ENCODE results near the gene OR4F17. TPM values are rescaled to one million over a fixed set of nuclear protein-coding genes. Genes with fewer than 3 reads are reported as not detected.
"Not testable (repeated sequence)": the region's sequence is repeated elsewhere in the genome, so short reads cannot be mapped to it uniquely, and the experiment has no call there.

Gene OR4F17, protein sequence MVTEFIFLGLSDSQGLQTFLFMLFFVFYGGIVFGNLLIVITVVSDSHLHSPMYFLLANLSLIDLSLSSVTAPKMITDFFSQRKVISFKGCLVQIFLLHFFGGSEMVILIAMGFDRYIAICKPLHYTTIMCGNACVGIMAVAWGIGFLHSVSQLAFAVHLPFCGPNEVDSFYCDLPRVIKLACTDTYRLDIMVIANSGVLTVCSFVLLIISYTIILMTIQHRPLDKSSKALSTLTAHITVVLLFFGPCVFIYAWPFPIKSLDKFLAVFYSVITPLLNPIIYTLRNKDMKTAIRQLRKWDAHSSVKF
- total RNA-seq (2014; rRNA removed; shearing (Covaris generic); ENCODE audit: low replicate concordance): not detected in 2 replicates

DNA sequence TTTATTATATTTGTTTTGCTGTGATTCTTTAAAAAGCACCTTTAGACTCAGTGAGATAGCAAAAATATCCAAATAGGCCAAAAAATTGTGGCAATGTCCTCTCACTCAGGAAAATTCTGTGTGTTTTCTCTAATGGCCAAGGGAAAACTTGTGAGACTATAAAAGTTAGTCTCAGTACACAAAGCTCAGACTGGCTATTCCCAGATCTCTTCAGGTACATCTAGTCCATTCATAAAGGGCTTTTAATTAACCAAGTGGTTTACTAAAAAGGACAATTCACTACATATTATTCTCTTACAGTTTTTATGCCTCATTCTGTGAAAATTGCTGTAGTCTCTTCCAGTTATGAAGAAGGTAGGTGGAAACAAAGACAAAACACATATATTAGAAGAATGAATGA is at the start of gene OR4F17:
Gene OR4F17, plus strand, starts transcription at position 301 of the 400 bp plus-strand sequence. CDS start 3,575 bp downstream, outside the sequence.
- DNase-seq (ENCODE audit: low read depth); in situ Hi-C loops (cut with HindIII; ENCODE audit: low pct_unique_long_range_greater_than_20kb, low sequenced_read_pairs): not testable (repeated sequence)

DNA sequence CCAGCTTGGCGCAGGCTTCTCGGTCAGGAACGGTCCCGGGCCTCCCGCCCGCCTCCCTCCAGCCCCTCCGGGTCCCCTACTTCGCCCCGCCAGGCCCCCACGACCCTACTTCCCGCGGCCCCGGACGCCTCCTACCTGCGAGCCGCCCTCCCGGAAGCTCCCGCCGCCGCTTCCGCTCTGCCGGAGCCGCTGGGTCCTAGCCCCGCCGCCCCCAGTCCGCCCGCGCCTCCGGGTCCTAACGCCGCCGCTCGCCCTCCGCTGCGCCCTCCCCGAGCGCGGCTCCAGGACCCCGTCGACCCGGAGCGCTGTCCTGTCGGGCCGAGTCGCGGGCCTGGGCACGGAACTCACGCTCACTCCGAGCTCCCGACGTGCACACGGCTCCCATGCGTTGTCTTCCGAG is 36.1 kb upstream of the OR4F17 start:
- in situ Hi-C loops (cut with HindIII; ENCODE audit: low pct_unique_long_range_greater_than_20kb, low sequenced_read_pairs): not testable (repeated sequence)

DNA sequence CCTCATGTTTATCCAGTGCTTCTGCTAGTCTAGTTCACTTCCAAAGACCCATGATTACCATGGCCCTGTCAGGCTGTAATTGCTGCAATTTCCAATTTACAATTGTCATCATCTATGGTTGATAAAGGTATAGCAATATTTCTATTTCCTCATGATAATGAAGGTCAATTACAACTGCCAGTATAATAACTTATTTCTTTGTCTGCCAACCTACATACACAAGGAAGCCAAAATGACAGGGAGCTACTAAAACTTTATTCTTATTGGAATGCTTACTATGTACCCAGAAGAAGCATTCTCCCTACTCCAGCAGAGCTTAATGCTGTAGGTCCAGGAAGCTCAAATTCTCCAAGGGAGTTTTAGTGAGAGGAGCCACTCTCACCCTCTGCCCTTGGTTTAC is 24.0 kb upstream of the OR4F17 start:
- DNase-seq (ENCODE audit: low read depth); in situ Hi-C loops (cut with HindIII; ENCODE audit: low pct_unique_long_range_greater_than_20kb, low sequenced_read_pairs): not testable (repeated sequence)

More for the DNA sequence above, 36.1 kb upstream of the OR4F17 start:
- not testable (repeated sequence) for DNase-seq (ENCODE audit: low read depth)

DNA sequence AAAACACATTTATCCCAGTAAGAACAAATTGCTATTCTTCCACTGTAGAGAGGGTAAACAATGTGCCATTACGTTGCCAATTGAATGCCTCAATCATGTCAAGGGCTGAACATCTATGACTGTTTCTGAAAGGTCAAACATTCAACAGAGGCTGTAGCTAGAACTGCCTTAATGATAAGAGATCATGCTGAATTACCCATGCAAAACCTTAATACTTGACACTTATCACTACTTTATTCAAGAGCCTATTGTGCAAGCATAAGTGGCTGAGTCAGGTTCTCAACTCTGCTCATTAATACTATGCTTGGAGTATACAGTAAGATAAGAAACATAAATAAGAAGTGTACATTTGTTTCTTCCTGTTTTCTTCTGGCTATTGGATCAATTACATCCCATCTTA is 23.3 kb upstream of the OR4F17 start:
- DNase-seq (ENCODE audit: low read depth); in situ Hi-C loops (cut with HindIII; ENCODE audit: low pct_unique_long_range_greater_than_20kb, low sequenced_read_pairs): not testable (repeated sequence)

DNA sequence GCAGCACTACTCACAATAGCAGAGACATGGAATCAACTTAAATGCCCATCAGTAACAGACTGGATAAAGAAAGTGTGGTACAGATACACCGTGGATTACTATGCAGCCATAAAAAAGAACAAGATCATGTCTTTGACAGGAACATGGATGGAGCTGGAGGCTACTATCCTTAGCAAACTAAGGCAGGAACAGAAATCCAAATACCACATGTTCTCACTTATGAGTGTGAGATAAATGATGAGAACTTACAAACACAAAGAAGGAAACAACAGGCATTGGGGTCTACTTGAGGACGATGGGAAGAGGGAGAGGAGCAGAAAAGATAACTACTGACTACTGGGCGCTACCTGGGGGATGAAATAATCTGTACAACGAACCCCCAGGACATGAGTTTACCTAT is 16.2 kb upstream of the OR4F17 start:
- in situ Hi-C loops (cut with HindIII; ENCODE audit: low pct_unique_long_range_greater_than_20kb, low sequenced_read_pairs); DNase-seq (ENCODE audit: low read depth): not testable (repeated sequence)

DNA sequence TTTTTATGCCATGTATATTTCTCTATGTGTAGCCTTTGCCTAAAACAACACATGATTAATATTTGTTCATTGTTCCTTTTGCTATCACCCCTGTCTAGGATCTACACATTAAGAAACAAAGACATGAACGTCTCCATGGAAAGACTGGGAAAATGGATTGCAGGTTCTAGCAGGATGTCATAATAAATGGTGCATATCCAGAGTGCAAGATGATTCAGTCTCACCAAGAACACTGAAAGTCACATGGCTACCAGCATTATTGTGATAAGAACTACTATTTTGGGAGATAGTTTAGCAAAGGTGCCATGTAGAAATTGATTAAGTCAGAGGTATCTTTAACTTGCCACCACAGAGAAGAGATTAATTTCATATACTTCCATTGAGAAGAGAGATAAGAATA is 12.1 kb upstream of the OR4F17 start:
- in situ Hi-C loops (cut with HindIII; ENCODE audit: low pct_unique_long_range_greater_than_20kb, low sequenced_read_pairs): not testable (repeated sequence)

DNA sequence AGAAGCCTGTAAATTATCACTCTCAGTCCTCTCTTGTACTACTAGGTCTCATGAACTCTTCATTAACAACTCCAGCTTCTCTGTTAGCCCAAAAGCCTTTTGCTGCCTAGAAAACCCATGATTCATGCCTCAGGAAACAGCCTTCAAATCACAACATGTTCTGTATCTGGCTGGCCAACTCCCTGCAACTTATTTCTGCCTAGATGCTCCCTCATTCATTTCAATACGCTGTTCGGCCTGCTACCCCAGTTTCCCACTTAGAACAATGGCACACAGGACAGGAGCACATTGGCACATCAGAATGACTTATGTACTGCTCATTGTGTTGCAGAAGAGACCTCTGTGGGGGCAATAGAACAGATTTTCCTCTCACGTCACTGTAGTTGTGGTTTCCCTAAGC is 9.3 kb upstream of the OR4F17 start:
- DNase-seq (ENCODE audit: low read depth); in situ Hi-C loops (cut with HindIII; ENCODE audit: low pct_unique_long_range_greater_than_20kb, low sequenced_read_pairs): not testable (repeated sequence)

More for the DNA sequence above, 12.1 kb upstream of the OR4F17 start:
- not testable (repeated sequence) for DNase-seq (ENCODE audit: low read depth)

DNA sequence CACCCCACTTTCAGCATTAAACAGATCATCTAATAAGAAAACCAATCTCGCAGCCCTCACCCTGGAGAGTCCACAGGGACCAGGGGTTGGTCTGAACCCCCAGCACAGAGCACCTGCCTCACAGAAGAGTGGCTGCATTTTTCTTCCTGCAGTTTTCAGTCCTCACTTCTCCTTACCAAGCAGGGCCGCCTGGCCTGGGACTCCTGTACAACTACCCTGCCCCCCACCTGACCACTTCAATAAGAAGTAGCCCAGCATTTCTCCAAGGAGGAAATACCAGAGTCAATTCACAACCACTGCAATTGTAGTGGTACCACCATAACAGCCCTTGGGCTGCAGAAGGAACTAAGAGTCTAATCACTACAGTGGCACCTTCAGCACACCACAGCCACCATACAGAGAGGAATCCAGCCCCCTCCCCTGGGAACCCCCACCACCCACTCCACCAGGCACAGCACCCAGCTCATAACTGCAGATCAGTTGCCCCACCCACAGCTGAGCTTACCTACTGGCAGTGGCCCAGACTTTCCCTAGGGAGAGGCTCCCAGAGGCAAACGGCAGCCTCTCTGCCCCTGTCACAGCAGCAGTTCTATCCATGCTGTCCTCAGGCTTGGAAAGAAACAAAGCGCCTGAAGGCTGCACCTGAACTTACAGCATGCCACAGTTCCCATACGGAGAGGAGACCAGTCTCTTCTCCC is 13.7 kb downstream of the OR4F17 start:
- DNase-seq (ENCODE audit: low read depth); in situ Hi-C loops (cut with HindIII; ENCODE audit: low pct_unique_long_range_greater_than_20kb, low sequenced_read_pairs): not testable (repeated sequence)

Other genes starting within 250 kb of the OR4F17 start
- 128 and 155 TPM in 2 replicates for gene PLPP2, start 184.3 kb downstream of the OR4F17 start, total RNA-seq (2014; rRNA removed; shearing (Covaris generic); ENCODE audit: low replicate concordance)
- gene MIER2, start 237.7 kb downstream of the OR4F17 start, total RNA-seq (2014; rRNA removed; shearing (Covaris generic); ENCODE audit: low replicate concordance): 6.1 and 9.4 TPM in 2 replicates

Data from Caki2 (cell line).